ENCODE data around the gene EFS. TPM values are rescaled to one million over a fixed set of nuclear protein-coding genes. Genes with fewer than 3 reads are reported as not detected.
"Not testable (repeated sequence)": the region's sequence is repeated elsewhere in the genome, so short reads cannot be mapped to it uniquely, and the experiment has no call there.

EFS gene
- total and polyA plus RNA-seq, 7 donors, result 0.46 to 19.9 (median 10.0) TPM

DNA sequence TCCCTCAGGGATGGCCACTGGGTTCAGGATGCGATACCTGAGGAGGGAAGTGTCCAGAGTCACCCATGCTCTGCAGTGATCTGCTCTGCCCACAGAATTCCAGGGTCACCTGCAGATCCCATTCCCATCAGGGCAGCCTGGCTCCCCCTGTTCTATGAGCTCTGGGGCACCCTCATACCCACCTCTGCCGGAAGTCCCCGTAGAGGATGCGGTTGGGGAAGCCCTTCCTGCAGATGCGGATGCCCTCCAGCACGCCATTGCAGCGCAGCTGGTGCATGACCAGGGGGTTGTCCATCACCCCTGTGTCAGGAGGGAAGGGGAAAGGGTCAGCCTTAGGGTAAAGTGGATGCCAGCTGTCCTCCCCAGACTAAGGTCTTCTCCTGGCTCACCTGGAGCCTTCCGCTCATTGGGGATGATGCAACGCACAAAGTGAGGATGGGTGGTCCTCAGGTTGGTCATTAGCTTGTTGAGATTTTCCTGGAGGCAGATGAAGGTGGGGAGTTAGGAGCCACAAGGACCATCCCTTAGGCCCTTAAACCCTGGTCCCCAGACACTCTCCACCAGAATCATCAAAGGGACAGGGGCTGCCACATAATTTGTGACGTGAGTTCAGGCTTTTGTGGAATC is 31.9 kb upstream of the EFS start:
- Histone ChIP-seq H3K9me3 (no peaks in the 10 kb centered on the region), H3K4me3 (no peak overlapping the region), H3K4me1 (no peaks in the 10 kb centered on the region), H3K27me3 (no peaks in the 10 kb centered on the region), H3K36me3 (no peaks in the 10 kb centered on the region), H3K27ac (no peak overlapping the region)
- 92 to 95% methylated on average over 10 of the region's 10 CpGs for WGBS, 2 donors
- TF ChIP-seq POLR2AphosphoS5 (IDR thresholded peaks at IDR 0.05) (no peak), EP300 (IDR thresholded peaks at IDR 0.05) (no peak), POLR2A (IDR thresholded peaks at IDR 0.05) (no peak)
- TF ChIP-seq, protein P1, sequence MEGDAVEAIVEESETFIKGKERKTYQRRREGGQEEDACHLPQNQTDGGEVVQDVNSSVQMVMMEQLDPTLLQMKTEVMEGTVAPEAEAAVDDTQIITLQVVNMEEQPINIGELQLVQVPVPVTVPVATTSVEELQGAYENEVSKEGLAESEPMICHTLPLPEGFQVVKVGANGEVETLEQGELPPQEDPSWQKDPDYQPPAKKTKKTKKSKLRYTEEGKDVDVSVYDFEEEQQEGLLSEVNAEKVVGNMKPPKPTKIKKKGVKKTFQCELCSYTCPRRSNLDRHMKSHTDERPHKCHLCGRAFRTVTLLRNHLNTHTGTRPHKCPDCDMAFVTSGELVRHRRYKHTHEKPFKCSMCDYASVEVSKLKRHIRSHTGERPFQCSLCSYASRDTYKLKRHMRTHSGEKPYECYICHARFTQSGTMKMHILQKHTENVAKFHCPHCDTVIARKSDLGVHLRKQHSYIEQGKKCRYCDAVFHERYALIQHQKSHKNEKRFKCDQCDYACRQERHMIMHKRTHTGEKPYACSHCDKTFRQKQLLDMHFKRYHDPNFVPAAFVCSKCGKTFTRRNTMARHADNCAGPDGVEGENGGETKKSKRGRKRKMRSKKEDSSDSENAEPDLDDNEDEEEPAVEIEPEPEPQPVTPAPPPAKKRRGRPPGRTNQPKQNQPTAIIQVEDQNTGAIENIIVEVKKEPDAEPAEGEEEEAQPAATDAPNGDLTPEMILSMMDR (IDR thresholded peaks at IDR 0.05), result no peak
- intact Hi-C loops (cut with DNase I), result no loop called here
- DNase-seq, result no peak

DNA sequence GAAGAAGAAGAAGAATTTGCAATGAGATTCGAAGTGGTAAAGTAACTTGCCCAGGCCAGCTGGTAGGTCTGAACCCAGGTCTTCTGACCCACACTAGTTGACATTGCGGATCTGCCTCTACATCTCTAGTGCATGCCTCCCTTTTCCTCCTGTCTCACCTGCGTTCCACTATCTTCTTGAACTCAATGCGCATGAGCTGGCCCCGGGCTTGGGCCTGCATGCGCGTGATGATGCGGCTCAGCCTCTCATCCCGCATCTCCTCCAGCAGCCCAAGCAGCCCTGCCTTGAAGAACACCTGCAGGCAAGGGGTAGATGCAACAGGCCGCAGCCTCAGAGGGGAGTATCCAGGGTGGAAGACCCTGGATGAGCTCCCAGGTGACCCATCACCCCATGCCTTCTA is 31.2 kb upstream of the EFS start:
- no peaks in the 10 kb centered on the region for H3K27me3 ChIP-seq
- intact Hi-C loops (cut with DNase I), result no loop called here
- H3K27ac ChIP-seq, result no peak overlapping the region
- H3K4me3 ChIP-seq, result no peak overlapping the region
- WGBS, 2 donors, result 92 to 93% methylated on average over 10 of the region's 10 CpGs
- no peaks in the 10 kb centered on the region for H3K36me3 ChIP-seq
- H3K4me1 ChIP-seq, result no peaks in the 10 kb centered on the region
- no peaks in the 10 kb centered on the region for H3K9me3 ChIP-seq
- TF ChIP-seq POLR2AphosphoS5 (IDR thresholded peaks at IDR 0.05) (no peak), POLR2A (IDR thresholded peaks at IDR 0.05) (no peak), EP300 (IDR thresholded peaks at IDR 0.05) (no peak)
- TF ChIP-seq, protein P1 (IDR thresholded peaks at IDR 0.05), result no peak
- no peak for DNase-seq

DNA sequence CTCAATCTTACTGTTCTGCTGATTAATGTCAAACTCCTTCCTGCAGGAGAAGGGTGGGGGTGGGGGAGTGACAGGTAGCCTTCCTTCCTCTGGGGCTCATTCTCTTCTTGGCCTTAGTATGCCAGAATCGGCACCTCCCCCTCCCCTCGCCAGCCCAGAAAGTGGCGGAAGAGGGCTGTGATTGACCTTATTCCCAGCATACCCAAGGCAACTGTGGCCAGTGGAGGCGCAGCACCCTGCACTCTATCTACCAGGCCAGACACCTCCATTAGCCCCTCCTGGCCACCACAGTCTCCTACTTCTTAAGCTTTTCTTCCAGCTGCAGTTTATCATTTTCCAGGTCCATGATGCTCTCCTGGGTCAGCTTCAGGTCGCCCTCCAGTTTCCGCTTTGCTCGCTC is 27.6 kb upstream of the EFS start:
- TF ChIP-seq EP300 (IDR thresholded peaks at IDR 0.05), result no peak
- no peak for TF ChIP-seq POLR2AphosphoS5 (IDR thresholded peaks at IDR 0.05)
- TF ChIP-seq, protein P1 (IDR thresholded peaks at IDR 0.05), result no peak
- TF ChIP-seq POLR2A (IDR thresholded peaks at IDR 0.05), result no peak
- Histone ChIP-seq H3K9me3 (no peaks in the 10 kb centered on the region), H3K4me3 (no peak overlapping the region), H3K36me3 (no peaks in the 10 kb centered on the region), H3K27me3 (no peaks in the 10 kb centered on the region), H3K27ac (no peak overlapping the region), H3K4me1 (no peaks in the 10 kb centered on the region)
- WGBS, 2 donors, result 80 to 81% methylated on average over 7 of the region's 7 CpGs
- intact Hi-C loops (cut with DNase I), result no loop called here
- no peak for DNase-seq

DNA sequence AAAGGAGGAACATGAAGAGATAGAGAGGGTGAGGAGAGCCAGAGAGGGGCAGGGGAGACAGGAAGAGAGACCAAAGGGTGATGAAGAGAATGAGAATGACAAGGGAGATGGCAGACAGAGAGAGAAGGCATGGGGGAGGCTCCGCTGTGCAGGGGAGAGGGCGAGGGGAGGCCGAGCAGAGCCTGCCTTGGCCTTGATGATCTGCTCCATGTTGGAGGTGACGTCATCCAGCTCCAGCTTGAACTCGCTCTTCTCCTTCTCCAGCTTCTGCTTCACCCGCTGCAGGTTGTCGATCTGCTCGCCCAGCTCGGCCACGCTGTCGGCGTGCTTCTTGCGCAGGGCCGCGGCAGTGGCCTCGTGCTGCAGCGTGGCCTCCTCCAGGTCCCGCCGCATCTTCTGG is 24.9 kb upstream of the EFS start:
- H3K4me1 ChIP-seq; H3K9me3 ChIP-seq; DNase-seq; H3K27ac ChIP-seq; H3K36me3 ChIP-seq; intact Hi-C loops (cut with DNase I); H3K4me3 ChIP-seq; H3K27me3 ChIP-seq: not testable (repeated sequence)
- WGBS, 2 donors, result 86 to 94% methylated on average over 4 to 5 of the region's 19 CpGs

DNA sequence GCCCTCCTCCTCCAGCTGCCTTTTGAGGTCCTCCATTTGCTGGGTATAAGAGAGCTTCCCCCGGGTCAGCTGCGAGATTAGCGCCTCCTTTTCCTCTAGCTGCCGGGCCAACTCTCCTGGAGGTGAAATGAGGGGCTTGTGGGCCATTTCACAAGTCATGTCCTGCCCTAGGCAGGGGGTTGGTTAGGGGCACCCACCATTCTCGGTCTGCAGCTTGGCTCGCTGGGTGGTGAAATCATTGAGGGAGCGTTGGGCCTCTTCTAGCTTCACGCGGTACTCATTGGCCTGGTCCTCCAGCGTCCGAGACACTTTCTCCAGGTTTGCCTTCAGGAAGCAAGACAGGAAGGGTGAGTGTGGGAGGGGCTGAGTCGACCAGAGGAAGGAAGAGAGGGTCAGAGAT is 24.4 kb upstream of the EFS start:
- no peaks in the 10 kb centered on the region for H3K27me3 ChIP-seq
- no peak for DNase-seq
- H3K4me3 ChIP-seq, result no peak overlapping the region
- no peak overlapping the region for H3K27ac ChIP-seq
- H3K9me3 ChIP-seq, result no peaks in the 10 kb centered on the region
- intact Hi-C loops (cut with DNase I), result no loop called here
- H3K4me1 ChIP-seq, result no peaks in the 10 kb centered on the region
- 75 to 83% methylated on average over 12 of the region's 12 CpGs for WGBS, 2 donors
- H3K36me3 ChIP-seq, result no peaks in the 10 kb centered on the region
- TF ChIP-seq, protein P1 (IDR thresholded peaks at IDR 0.05), result no peak
- no peak for TF ChIP-seq POLR2AphosphoS5 (IDR thresholded peaks at IDR 0.05)

Data from sigmoid colon (tissue), 7 donors.